ENCODE measurements around the gene MYL3. TPM values are rescaled to one million over a fixed set of nuclear protein-coding genes. Genes with fewer than 3 reads are reported as not detected.

MYL3 gene
- total and polyA plus RNA-seq, 2 experiments from 2014 or later = not detected

DNA sequence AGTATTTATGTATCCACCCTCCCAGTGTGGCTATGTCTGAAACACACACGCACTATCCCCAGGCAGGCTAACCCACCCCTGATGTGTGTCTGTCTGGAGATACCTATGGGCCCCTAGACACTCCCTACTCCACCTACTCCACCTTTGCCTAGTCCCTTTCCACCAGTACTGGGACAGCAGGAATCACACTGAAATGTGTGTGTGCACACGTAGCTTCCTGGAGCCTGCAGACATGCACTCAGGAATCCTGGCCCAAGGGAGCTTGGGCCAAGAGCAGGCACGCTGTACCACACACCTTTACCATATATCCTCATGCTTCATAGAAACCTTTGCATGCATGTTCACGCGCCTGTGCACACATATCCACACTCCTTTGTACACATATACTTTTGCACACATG lies 7.4 kb upstream of the MYL3 start:
- Histone ChIP-seq H3K79me2 (replicated peaks; ENCODE audit: insufficient read depth) (no peaks in the 10 kb centered on the region), H2AFZ (no peak overlapping the region), H3K4me2 (no peak overlapping the region), H3K27me3 (ENCODE audit: insufficient read depth) (no peaks in the 10 kb centered on the region; the same call in 1 of the 2 replicates), H3K9me2 (ENCODE audit: insufficient read depth) (no peaks in the 10 kb centered on the region), H3F3A (replicated peaks; ENCODE audit: low read depth) (no peaks in the 10 kb centered on the region), H3K4me3 (no peak overlapping the region), H3K27ac (ENCODE audit: low read depth) (no peak overlapping the region), H4K20me1 (replicated peaks; ENCODE audit: insufficient read depth) (no peaks in the 10 kb centered on the region), H3K36me3 (ENCODE audit: insufficient read depth) (no peaks in the 10 kb centered on the region), H3K4me1 (ENCODE audit: insufficient read depth) (no peaks in the 10 kb centered on the region)
- Mint-ChIP-seq H3K9me3 (no peaks in the 10 kb centered on the region), H3K27me3 (ENCODE audit: insufficient read depth, low read depth, poor library complexity) (peaks cover 30% of the 10 kb centered on the region), H3K36me3 (ENCODE audit: low read depth) (no peaks in the 10 kb centered on the region), H3K27ac (no peak overlapping the region), H3K4me1 (peaks cover 11% of the 10 kb centered on the region), H3K4me3 (no peak overlapping the region)
- TF ChIP-seq, protein P1, sequence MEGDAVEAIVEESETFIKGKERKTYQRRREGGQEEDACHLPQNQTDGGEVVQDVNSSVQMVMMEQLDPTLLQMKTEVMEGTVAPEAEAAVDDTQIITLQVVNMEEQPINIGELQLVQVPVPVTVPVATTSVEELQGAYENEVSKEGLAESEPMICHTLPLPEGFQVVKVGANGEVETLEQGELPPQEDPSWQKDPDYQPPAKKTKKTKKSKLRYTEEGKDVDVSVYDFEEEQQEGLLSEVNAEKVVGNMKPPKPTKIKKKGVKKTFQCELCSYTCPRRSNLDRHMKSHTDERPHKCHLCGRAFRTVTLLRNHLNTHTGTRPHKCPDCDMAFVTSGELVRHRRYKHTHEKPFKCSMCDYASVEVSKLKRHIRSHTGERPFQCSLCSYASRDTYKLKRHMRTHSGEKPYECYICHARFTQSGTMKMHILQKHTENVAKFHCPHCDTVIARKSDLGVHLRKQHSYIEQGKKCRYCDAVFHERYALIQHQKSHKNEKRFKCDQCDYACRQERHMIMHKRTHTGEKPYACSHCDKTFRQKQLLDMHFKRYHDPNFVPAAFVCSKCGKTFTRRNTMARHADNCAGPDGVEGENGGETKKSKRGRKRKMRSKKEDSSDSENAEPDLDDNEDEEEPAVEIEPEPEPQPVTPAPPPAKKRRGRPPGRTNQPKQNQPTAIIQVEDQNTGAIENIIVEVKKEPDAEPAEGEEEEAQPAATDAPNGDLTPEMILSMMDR (conservative IDR thresholded peaks at IDR 0.05; ENCODE audit: low read depth in 2 of 2) = no peak
- TF ChIP-seq ZNF114 (CRISPR knock-in tag; IDR thresholded peaks at IDR 0.05) (no peak), EZH2 (IDR thresholded peaks at IDR 0.05; ENCODE audit: low read depth, unreplicated experiment) (no peak), POLR2AphosphoS5 (IDR thresholded peaks at IDR 0.05; ENCODE audit: low read depth) (no peak), CREB1 (CRISPR knock-in tag; IDR thresholded peaks at IDR 0.05; ENCODE audit: low read depth) (no peak), ZNF331 (CRISPR knock-in tag; IDR thresholded peaks at IDR 0.05; ENCODE audit: low read depth) (no peak), JUNB (IDR thresholded peaks at IDR 0.05; ENCODE audit: unreplicated experiment) (no peak), NANOG (IDR thresholded peaks at IDR 0.05; ENCODE audit: borderline replicate concordance) (no peak), EZH2phosphoT487 (IDR thresholded peaks at IDR 0.05; ENCODE audit: unreplicated experiment) (no peak)
- TF ChIP-seq, protein P2, sequence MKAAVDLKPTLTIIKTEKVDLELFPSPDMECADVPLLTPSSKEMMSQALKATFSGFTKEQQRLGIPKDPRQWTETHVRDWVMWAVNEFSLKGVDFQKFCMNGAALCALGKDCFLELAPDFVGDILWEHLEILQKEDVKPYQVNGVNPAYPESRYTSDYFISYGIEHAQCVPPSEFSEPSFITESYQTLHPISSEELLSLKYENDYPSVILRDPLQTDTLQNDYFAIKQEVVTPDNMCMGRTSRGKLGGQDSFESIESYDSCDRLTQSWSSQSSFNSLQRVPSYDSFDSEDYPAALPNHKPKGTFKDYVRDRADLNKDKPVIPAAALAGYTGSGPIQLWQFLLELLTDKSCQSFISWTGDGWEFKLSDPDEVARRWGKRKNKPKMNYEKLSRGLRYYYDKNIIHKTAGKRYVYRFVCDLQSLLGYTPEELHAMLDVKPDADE (IDR thresholded peaks at IDR 0.05) = no peak
- TF ChIP-seq, protein P3, sequence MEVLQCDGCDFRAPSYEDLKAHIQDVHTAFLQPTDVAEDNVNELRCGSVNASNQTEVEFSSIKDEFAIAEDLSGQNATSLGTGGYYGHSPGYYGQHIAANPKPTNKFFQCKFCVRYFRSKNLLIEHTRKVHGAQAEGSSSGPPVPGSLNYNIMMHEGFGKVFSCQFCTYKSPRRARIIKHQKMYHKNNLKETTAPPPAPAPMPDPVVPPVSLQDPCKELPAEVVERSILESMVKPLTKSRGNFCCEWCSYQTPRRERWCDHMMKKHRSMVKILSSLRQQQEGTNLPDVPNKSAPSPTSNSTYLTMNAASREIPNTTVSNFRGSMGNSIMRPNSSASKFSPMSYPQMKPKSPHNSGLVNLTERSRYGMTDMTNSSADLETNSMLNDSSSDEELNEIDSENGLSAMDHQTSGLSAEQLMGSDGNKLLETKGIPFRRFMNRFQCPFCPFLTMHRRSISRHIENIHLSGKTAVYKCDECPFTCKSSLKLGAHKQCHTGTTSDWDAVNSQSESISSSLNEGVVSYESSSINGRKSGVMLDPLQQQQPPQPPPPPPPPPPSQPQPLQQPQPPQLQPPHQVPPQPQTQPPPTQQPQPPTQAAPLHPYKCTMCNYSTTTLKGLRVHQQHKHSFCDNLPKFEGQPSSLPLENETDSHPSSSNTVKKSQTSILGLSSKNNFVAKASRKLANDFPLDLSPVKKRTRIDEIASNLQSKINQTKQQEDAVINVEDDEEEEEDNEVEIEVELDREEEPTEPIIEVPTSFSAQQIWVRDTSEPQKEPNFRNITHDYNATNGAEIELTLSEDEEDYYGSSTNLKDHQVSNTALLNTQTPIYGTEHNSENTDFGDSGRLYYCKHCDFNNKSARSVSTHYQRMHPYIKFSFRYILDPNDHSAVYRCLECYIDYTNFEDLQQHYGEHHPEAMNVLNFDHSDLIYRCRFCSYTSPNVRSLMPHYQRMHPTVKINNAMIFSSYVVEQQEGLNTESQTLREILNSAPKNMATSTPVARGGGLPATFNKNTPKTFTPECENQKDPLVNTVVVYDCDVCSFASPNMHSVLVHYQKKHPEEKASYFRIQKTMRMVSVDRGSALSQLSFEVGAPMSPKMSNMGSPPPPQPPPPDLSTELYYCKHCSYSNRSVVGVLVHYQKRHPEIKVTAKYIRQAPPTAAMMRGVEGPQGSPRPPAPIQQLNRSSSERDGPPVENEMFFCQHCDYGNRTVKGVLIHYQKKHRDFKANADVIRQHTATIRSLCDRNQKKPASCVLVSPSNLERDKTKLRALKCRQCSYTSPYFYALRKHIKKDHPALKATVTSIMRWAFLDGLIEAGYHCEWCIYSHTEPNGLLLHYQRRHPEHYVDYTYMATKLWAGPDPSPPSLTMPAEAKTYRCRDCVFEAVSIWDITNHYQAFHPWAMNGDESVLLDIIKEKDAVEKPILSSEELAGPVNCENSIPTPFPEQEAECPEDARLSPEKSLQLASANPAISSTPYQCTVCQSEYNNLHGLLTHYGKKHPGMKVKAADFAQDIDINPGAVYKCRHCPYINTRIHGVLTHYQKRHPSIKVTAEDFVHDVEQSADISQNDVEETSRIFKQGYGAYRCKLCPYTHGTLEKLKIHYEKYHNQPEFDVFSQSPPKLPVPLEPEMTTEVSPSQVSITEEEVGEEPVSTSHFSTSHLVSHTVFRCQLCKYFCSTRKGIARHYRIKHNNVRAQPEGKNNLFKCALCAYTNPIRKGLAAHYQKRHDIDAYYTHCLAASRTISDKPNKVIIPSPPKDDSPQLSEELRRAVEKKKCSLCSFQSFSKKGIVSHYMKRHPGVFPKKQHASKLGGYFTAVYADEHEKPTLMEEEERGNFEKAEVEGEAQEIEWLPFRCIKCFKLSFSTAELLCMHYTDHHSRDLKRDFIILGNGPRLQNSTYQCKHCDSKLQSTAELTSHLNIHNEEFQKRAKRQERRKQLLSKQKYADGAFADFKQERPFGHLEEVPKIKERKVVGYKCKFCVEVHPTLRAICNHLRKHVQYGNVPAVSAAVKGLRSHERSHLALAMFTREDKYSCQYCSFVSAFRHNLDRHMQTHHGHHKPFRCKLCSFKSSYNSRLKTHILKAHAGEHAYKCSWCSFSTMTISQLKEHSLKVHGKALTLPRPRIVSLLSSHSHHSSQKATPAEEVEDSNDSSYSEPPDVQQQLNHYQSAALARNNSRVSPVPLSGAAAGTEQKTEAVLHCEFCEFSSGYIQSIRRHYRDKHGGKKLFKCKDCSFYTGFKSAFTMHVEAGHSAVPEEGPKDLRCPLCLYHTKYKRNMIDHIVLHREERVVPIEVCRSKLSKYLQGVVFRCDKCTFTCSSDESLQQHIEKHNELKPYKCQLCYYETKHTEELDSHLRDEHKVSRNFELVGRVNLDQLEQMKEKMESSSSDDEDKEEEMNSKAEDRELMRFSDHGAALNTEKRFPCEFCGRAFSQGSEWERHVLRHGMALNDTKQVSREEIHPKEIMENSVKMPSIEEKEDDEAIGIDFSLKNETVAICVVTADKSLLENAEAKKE (CRISPR knock-in tag; IDR thresholded peaks at IDR 0.05) = no peak
- TF ChIP-seq, protein P4, sequence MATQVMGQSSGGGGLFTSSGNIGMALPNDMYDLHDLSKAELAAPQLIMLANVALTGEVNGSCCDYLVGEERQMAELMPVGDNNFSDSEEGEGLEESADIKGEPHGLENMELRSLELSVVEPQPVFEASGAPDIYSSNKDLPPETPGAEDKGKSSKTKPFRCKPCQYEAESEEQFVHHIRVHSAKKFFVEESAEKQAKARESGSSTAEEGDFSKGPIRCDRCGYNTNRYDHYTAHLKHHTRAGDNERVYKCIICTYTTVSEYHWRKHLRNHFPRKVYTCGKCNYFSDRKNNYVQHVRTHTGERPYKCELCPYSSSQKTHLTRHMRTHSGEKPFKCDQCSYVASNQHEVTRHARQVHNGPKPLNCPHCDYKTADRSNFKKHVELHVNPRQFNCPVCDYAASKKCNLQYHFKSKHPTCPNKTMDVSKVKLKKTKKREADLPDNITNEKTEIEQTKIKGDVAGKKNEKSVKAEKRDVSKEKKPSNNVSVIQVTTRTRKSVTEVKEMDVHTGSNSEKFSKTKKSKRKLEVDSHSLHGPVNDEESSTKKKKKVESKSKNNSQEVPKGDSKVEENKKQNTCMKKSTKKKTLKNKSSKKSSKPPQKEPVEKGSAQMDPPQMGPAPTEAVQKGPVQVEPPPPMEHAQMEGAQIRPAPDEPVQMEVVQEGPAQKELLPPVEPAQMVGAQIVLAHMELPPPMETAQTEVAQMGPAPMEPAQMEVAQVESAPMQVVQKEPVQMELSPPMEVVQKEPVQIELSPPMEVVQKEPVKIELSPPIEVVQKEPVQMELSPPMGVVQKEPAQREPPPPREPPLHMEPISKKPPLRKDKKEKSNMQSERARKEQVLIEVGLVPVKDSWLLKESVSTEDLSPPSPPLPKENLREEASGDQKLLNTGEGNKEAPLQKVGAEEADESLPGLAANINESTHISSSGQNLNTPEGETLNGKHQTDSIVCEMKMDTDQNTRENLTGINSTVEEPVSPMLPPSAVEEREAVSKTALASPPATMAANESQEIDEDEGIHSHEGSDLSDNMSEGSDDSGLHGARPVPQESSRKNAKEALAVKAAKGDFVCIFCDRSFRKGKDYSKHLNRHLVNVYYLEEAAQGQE (IDR thresholded peaks at IDR 0.05; ENCODE audit: unreplicated experiment) = no peak
- DNase-seq (ENCODE audit: low spot score) = no peak
- no peak for ATAC-seq
